HCT116 (cell line): Measurements from ENCODE around the gene PLD6.

Experiments used
- CEBPB ChIP-seq: IDR thresholded peaks from 2 replicates; pipeline ENCODE4 v1.6.1; 2012; ENCODE audit warnings: low read depth
- CTCF ChIP-seq, 3 experiments: fragments of 200-600 bp in 1 of 3; sonication (generic) in 1 of 3; IDR thresholded peaks in 2 of 3; conservative IDR thresholded peaks in 1 of 3; 2 replicates each; pipeline ENCODE4 v1.5.1; 2012 to 2017; ENCODE audit warnings: low read depth in 2 of 3, low read length in 2 of 3, antibody characterized with exemption in 1 of 3, borderline replicate concordance in 1 of 3, control low read depth in 1 of 3, mild to moderate bottlenecking in 1 of 3, mixed read lengths in 1 of 3, mixed run types in 1 of 3, moderate library complexity in 1 of 3; ENCODE audit not compliant: insufficient read depth in 1 of 3
- EZH2 ChIP-seq: fragments of 200-600 bp; sonication (generic); IDR thresholded peaks from 2 replicates; pipeline ENCODE4 v1.6.1; 2017; ENCODE audit warnings: antibody characterized with exemption, mixed run types
- EZH2phosphoT487 ChIP-seq: fragments of 200-600 bp; IDR thresholded peaks from 2 replicates; pipeline ENCODE4 v1.6.1; 2018; ENCODE audit warnings: antibody characterized with exemption, borderline replicate concordance
- FOSL1 ChIP-seq: IDR thresholded peaks from 2 replicates; pipeline ENCODE4 v1.6.1; 2012; ENCODE audit warnings: low read depth
- MAX ChIP-seq: IDR thresholded peaks from 2 replicates; pipeline ENCODE4 v1.6.1; 2012
- POLR2A ChIP-seq: IDR thresholded peaks from 2 replicates; pipeline ENCODE4 v1.7.0; 2011; ENCODE audit warnings: borderline replicate concordance; ENCODE audit not compliant: insufficient read depth, insufficient read length; ENCODE audit errors: extremely low read depth
- RAD21 ChIP-seq: IDR thresholded peaks from 2 replicates; pipeline ENCODE4 v1.6.1; 2012; ENCODE audit warnings: low read depth, mild to moderate bottlenecking
- REST ChIP-seq: IDR thresholded peaks from 2 replicates; pipeline ENCODE4 v1.6.1; 2012; ENCODE audit warnings: low read depth
- TCF7L2 ChIP-seq: IDR thresholded peaks from 2 replicates; pipeline ENCODE4 v1.7.0; 2011; ENCODE audit warnings: borderline replicate concordance, inconsistent platforms; ENCODE audit not compliant: insufficient read depth, insufficient read length; ENCODE audit errors: extremely low read depth
- ZFX ChIP-seq: fragments of 450-650 bp; IDR thresholded peaks from 2 replicates; pipeline ENCODE4 v1.6.1; 2017
- TF ChIP-seq, protein P1 (sequence below): IDR thresholded peaks from 2 replicates; pipeline ENCODE4 v1.6.1; 2012

DNA sequence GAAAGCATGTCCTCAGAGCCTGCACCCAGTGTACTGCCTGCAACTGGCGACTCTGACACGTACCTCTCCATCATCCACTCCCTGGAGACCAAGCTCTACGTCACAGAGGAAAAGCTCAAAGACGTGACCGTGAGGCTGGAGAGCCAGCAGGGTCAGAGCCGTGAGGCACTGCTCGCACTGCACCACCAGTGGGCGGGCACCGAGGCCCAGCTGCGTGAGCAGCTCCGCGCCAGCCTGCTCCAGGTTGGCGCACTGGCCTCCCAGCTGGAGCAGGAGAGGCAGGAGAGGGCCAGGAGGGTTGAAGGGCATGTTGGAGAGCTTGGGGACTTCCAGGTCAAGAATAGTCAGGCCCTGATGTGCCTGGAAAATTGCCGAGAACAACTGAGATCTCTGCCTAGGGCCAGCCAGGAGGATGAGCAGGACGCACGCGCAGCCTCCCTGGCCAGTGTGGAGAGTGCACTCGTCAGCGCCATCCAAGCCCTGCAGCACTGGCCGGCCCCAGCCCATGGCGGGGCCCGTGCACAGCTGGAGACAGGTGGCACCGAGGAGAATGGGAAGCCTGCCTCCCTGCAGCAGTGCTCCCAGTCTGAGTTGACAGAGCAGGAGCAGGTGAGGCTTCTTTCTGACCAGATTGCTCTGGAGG, 40.3 kb downstream of the PLD6 start:
- TF ChIP-seq CTCF (IDR thresholded peaks at IDR 0.05 in 2 of 3, conservative IDR thresholded peaks at IDR 0.05 in 1 of 3; ENCODE audit: borderline replicate concordance in 1 of 3, insufficient read depth in 1 of 3, low read depth in 2 of 3, low read length in 2 of 3) (no peak), POLR2A (no peak), EZH2 (no peak), FOSL1 (no peak), RAD21 (no peak), MAX (no peak), ZFX (no peak), CEBPB (no peak), REST (no peak), EZH2phosphoT487 (no peak), TCF7L2 (no peak)
- TF ChIP-seq, protein P1, sequence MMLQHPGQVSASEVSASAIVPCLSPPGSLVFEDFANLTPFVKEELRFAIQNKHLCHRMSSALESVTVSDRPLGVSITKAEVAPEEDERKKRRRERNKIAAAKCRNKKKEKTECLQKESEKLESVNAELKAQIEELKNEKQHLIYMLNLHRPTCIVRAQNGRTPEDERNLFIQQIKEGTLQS = no peak
